ENCODE data around the gene STAT2. TPM values are rescaled to one million over a fixed set of nuclear protein-coding genes. Genes with fewer than 3 reads are reported as not detected.

Gene STAT2
- polyA plus RNA-seq, 1 donor from 2014 or later: 87.7 TPM

DNA sequence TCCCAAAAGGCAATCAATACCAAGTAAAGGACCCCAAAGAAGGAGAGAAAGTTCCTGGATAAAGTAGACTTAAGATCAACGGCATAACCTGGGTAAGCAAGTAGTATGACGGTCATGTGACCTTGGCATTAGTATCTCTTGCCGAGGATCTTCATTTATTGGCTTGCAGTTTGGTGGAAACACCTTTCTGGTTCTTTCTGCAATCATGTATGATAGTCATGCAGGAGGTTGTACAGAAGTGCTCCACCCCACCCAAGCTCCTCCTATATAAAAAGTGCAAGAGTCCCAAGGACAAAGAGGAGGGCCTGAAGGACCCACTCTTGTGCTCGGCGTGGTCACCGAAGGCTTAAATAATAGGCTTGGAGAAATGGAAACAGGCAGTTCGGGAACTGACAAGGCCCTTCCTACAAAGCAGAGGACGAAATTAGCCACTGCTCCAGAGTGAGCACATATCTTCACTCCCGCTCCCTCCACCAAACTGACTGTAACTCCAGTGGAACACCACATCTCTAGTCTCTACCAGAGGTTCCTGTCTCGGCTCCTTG lies 60.5 kb downstream of the STAT2 start:
- Mint-ChIP-seq H3K4me3 (peak overlapping the region; percentile 89 to 98 (median 97)), H3K9me3 (no peaks in the 10 kb centered on the region), H3K27me3 (no peaks in the 10 kb centered on the region), H3K4me1 (peaks cover 38 to 50% (median 49%) of the 10 kb centered on the region in 3 donors), H3K27ac (peak overlapping the region; percentile 90 to 99 (median 98)), H3K36me3 (peaks cover 2% of the 10 kb centered on the region)

DNA sequence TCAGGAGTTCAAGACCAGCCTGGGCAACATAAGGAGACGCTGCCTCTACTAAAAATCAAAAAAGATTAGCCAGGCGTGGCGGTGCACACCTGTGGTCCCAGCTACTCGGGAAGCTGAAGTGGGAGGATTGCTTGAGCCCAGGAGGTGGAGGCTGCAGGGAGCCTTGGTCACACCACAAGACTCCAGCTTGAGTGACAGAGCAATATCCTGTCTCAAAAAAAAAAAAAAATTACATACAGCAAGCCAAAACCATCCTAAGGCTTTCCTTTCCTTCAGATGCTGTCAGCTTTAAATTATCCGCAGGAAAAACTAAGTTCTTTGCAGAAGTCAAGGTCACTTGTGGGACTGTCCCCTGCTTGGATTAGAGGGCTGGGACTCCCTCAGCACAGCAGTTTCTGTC lies 61.1 kb downstream of the STAT2 start:
- H3K27me3 Mint-ChIP-seq: no peaks in the 10 kb centered on the region
- peak overlapping the region; percentile 90 to 99 (median 98) for H3K27ac Mint-ChIP-seq
- no peaks in the 10 kb centered on the region for H3K9me3 Mint-ChIP-seq
- H3K4me3 Mint-ChIP-seq: peak overlapping the region; percentile 89 to 98 (median 97)
- H3K36me3 Mint-ChIP-seq: peaks cover 2% of the 10 kb centered on the region
- H3K4me1 Mint-ChIP-seq: peaks cover 38 to 51% (median 50%) of the 10 kb centered on the region in 3 donors

DNA sequence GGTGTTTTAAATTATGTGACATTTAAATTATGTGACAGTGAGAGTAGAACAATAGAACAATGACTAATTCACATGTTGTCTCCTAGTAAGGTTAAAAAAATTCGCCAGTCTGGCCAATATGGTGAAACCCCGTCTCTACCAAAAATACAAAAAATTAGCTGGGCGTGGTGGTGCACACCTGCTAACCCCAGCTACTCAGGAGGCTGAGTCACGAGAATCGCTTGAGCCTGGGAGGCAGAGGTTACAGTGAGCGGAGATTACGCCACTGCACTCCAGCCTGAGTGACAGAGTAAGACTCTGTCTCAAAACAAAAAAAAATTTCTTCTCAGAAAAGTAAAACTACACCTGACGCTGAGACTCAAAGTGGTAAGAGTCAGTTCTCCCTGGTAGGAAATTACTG lies 62.5 kb downstream of the STAT2 start:
- Mint-ChIP-seq H3K27me3 (no peaks in the 10 kb centered on the region), H3K4me3 (peak overlapping the region in 3 of 4 donors; percentile 49 to 78 (median 62)), H3K36me3 (peaks cover 2% of the 10 kb centered on the region), H3K9me3 (no peaks in the 10 kb centered on the region), H3K27ac (peak overlapping the region in 1 of 3 donors; percentile 51), H3K4me1 (peaks cover 39 to 52% (median 51%) of the 10 kb centered on the region in 3 donors)

DNA sequence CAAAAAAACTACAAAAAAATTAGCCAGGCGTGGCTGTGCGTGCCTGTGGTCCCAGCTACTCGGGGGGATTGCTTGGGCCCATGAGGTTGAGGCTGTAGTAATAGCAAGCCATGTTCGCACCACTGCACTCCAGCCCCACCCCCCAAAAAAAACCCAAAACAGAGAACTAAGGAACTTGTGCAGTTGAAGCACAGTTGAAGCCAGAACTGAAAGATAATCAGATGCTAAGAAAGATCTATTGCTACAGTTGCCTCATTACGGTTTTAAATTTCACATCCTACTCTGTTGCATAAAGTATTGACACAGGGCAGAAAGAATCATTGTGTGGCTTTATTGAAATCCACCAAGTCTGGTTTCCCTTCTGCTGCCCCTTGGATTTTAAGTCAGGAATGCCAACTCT lies 63.6 kb downstream of the STAT2 start:
- Mint-ChIP-seq H3K9me3 (no peaks in the 10 kb centered on the region), H3K27me3 (no peaks in the 10 kb centered on the region), H3K27ac (peak overlapping the region in 2 of 3 donors; percentile 51 to 67), H3K36me3 (peaks cover 2% of the 10 kb centered on the region), H3K4me3 (peak overlapping the region in 3 of 4 donors; percentile 16 to 66 (median 44)), H3K4me1 (peaks cover 34 to 45% (median 41%) of the 10 kb centered on the region in 3 donors)

DNA sequence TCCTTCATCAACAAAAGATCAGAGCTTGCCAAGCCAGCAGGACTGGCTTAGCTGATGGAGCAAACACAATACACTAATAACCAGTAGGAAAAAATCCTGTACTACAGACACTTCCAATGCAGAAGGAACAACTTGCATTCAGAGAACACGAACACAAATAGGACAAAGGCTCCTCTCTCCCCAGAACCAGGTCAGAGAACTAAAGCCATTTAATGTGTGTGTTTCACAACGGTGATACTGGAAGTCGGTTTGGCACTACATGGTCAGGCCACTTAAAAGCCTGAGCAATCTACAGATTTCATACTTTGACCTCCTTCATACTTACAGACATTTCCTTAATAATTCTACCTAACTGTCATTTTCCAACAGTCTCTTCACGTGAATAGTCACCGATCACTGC lies 66.1 kb downstream of the STAT2 start:
- Mint-ChIP-seq H3K27me3 (no peaks in the 10 kb centered on the region), H3K27ac (no peak overlapping the region), H3K9me3 (no peaks in the 10 kb centered on the region), H3K4me1 (peaks cover 25 to 34% (median 28%) of the 10 kb centered on the region in 3 donors), H3K4me3 (no peak overlapping the region), H3K36me3 (peaks cover 2% of the 10 kb centered on the region)

Other genes with a start within 250 kb of the STAT2 start
- gene RPL41, start 243.5 kb downstream of the STAT2 start, polyA plus RNA-seq: 8,874 TPM
- gene ZC3H10, start 241.8 kb downstream of the STAT2 start, polyA plus RNA-seq: 2.9 TPM
- gene ESYT1, start 231.8 kb downstream of the STAT2 start, polyA plus RNA-seq: 156 TPM
- 25.2 TPM for gene MYL6B, start 207.5 kb downstream of the STAT2 start, polyA plus RNA-seq
- 1,656 TPM for gene MYL6, start 201.7 kb downstream of the STAT2 start, polyA plus RNA-seq
- 81.9 TPM for gene SMARCC2, start 170.6 kb downstream of the STAT2 start, polyA plus RNA-seq
- 104 TPM for gene RNF41, start 138.2 kb downstream of the STAT2 start, polyA plus RNA-seq
- 6.5 TPM for gene NABP2, start 135.8 kb downstream of the STAT2 start, polyA plus RNA-seq
- not detected for gene SLC39A5, start 130.1 kb downstream of the STAT2 start, polyA plus RNA-seq
- gene ANKRD52, start 101.7 kb downstream of the STAT2 start, polyA plus RNA-seq: 19.6 TPM
- 15.1 TPM for gene COQ10A, start 93.2 kb downstream of the STAT2 start, polyA plus RNA-seq
- 79.3 TPM for gene CS, start 59.8 kb downstream of the STAT2 start, polyA plus RNA-seq
- gene CNPY2, start 44.1 kb downstream of the STAT2 start, polyA plus RNA-seq: 160 TPM
- 5.5 TPM for gene PAN2, start 26.1 kb downstream of the STAT2 start, polyA plus RNA-seq
- gene IL23A, start 21.2 kb downstream of the STAT2 start, polyA plus RNA-seq: 12.4 TPM
- gene APOF, start 2.8 kb upstream of the STAT2 start, polyA plus RNA-seq: not detected
- 14.3 TPM for gene TIMELESS, start 89.3 kb upstream of the STAT2 start, polyA plus RNA-seq
- not detected for gene MIP, start 94.5 kb upstream of the STAT2 start, polyA plus RNA-seq
- 1.3 TPM for gene SPRYD4, start 108.5 kb upstream of the STAT2 start, polyA plus RNA-seq
- 3.8 TPM for gene GLS2, start 128.1 kb upstream of the STAT2 start, polyA plus RNA-seq
- 0.28 TPM for gene RBMS2, start 161.7 kb upstream of the STAT2 start, polyA plus RNA-seq